ENCODE measurements around the gene PARD3. TPM values are rescaled to one million over a fixed set of nuclear protein-coding genes. Genes with fewer than 3 reads are reported as not detected.

Gene PARD3
- total and polyA plus RNA-seq, 3 donors from 2014 or later = 31.8 to 59.5 (median 49.5) TPM

DNA sequence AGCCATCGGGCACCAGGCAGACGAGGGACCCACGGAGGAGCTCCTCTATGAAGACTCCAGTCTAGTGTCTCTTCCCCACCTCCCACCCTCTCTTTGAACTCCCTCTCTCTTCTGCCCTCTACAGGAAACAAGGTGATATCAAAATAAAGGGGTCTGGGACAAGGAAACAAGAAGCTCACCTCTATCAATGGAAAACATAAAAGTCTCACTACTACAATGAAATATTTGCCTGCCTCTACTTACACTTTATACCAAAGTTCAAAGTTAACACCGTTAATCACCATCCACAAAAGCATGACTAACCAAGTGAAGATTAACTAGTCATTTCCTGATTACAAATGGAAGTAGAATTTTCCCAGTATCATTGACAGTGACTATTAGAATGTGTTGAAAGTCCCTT lies 82.2 kb downstream of the PARD3 start:
- no peak for DNase-seq
- Histone ChIP-seq H3K27me3 (no peaks in the 10 kb centered on the region), H3K27ac (no peak overlapping the region), H3K36me3 (ENCODE audit: low read depth, missing control alignments) (no peaks in the 10 kb centered on the region), H3K9me3 (no peaks in the 10 kb centered on the region), H3K4me1 (no peaks in the 10 kb centered on the region), H3K4me3 (no peak overlapping the region)
- intact Hi-C loops (cut with DNase I; ENCODE audit: low total_unique reads) = no loop called here
- TF ChIP-seq POLR2A (IDR thresholded peaks at IDR 0.05) = no peak
- TF ChIP-seq, protein P1, sequence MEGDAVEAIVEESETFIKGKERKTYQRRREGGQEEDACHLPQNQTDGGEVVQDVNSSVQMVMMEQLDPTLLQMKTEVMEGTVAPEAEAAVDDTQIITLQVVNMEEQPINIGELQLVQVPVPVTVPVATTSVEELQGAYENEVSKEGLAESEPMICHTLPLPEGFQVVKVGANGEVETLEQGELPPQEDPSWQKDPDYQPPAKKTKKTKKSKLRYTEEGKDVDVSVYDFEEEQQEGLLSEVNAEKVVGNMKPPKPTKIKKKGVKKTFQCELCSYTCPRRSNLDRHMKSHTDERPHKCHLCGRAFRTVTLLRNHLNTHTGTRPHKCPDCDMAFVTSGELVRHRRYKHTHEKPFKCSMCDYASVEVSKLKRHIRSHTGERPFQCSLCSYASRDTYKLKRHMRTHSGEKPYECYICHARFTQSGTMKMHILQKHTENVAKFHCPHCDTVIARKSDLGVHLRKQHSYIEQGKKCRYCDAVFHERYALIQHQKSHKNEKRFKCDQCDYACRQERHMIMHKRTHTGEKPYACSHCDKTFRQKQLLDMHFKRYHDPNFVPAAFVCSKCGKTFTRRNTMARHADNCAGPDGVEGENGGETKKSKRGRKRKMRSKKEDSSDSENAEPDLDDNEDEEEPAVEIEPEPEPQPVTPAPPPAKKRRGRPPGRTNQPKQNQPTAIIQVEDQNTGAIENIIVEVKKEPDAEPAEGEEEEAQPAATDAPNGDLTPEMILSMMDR (IDR thresholded peaks at IDR 0.05) = no peak
- 84 to 86% methylated on average over 4 of the region's 4 CpGs for WGBS, 2 donors

DNA sequence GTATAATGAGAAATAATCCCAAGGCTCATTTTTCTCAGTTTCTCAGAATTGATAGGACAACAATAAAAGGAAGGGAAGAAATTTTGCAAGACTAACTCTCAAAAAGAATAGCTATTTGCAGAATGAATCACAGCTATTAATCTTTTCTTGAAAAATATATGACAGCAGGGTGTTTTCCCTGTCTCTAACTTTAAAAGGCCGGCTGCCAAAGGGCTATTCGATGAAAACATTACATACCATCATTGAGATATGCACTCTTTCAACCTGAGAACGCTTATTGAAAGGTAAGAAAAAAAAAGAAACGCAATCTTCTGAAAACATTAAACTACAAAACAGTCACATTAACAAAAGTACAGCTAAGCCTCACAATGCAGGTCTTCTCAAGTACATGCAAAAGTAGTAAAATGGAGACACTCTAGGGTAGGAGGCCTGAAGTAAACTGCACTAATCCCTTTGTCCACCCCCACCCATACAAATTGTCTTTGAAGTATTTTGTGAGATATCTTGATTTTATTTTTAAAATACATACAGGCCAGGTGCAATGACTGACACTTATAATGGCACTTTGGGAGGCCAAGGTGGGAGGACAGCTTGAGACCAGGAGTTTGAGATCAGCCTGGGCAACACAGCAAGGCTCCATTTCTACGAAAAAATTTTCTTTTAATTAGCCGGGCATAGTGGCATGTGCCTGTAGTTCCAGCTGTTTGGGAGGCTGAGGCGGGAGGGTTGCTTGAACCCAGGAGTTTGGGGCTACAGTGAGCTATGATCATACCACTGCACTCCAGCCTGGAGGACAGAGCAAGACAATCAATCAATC lies 83.0 kb downstream of the PARD3 start:
- intact Hi-C loops (cut with DNase I; ENCODE audit: low total_unique reads) = no loop called here
- Histone ChIP-seq H3K4me3 (no peak overlapping the region), H3K4me1 (no peaks in the 10 kb centered on the region), H3K36me3 (ENCODE audit: low read depth, missing control alignments) (no peaks in the 10 kb centered on the region), H3K9me3 (no peaks in the 10 kb centered on the region), H3K27me3 (no peaks in the 10 kb centered on the region), H3K27ac (no peak overlapping the region)
- DNase-seq = no peak
- 79 to 80% methylated on average over 7 of the region's 7 CpGs for WGBS, 2 donors
- no peak for TF ChIP-seq POLR2A (IDR thresholded peaks at IDR 0.05)
- TF ChIP-seq, protein P1 (IDR thresholded peaks at IDR 0.05) = no peak

GRCh38 chr10:34731213-34731612 lies 83.9 kb downstream of the PARD3 start:
- Histone ChIP-seq H3K9me3 (no peaks in the 10 kb centered on the region), H3K27ac (no peak overlapping the region), H3K36me3 (ENCODE audit: low read depth, missing control alignments) (no peaks in the 10 kb centered on the region), H3K4me1 (no peaks in the 10 kb centered on the region), H3K4me3 (no peak overlapping the region), H3K27me3 (no peaks in the 10 kb centered on the region)
- TF ChIP-seq POLR2A (IDR thresholded peaks at IDR 0.05) = no peak
- TF ChIP-seq, protein P1 (IDR thresholded peaks at IDR 0.05) = no peak
- DNase-seq = no peak
- WGBS, 2 donors = 89 to 91% methylated on average over 2 of the region's 2 CpGs
- intact Hi-C loops (cut with DNase I; ENCODE audit: low total_unique reads) = no loop called here

DNA sequence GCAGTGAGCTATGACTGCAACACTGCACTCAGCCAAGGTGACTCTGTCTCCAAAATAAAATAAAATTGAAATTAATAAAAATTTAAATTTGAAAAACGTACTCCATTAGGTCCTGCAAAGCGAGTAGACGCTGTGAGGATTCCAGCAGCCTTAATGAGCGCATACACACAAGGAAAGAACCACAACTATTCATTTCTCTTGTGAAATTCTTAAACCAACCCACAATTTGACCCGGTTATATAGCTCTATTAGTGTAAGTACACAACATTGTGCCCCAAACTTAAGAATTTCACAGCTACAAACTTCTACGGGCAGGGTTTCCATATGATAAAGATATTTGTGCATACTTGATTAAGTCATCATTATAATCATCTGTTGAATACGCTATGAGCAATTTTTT lies 84.4 kb downstream of the PARD3 start:
- intact Hi-C loops (cut with DNase I; ENCODE audit: low total_unique reads) = no loop called here
- Histone ChIP-seq H3K4me1 (no peaks in the 10 kb centered on the region), H3K9me3 (no peaks in the 10 kb centered on the region), H3K27ac (no peak overlapping the region), H3K4me3 (no peak overlapping the region), H3K27me3 (no peaks in the 10 kb centered on the region), H3K36me3 (ENCODE audit: low read depth, missing control alignments) (no peaks in the 10 kb centered on the region)
- 96 to 97% methylated on average over 7 of the region's 7 CpGs for WGBS, 2 donors
- TF ChIP-seq, protein P1 (IDR thresholded peaks at IDR 0.05) = no peak
- TF ChIP-seq POLR2A (IDR thresholded peaks at IDR 0.05) = no peak
- no peak for DNase-seq

GRCh38 chr10:34729619-34730018 lies 85.5 kb downstream of the PARD3 start:
- 50 to 51% methylated on average over 5 of the region's 5 CpGs for WGBS, 2 donors
- H3K4me3 ChIP-seq = no peak overlapping the region
- H3K36me3 ChIP-seq (ENCODE audit: low read depth, missing control alignments) = no peaks in the 10 kb centered on the region
- intact Hi-C loops (cut with DNase I; ENCODE audit: low total_unique reads) = no loop called here
- TF ChIP-seq POLR2A (IDR thresholded peaks at IDR 0.05) = no peak
- TF ChIP-seq, protein P1 (IDR thresholded peaks at IDR 0.05) = no peak
- H3K4me1 ChIP-seq = no peaks in the 10 kb centered on the region
- DNase-seq = no peak
- H3K27me3 ChIP-seq = no peaks in the 10 kb centered on the region
- no peaks in the 10 kb centered on the region for H3K9me3 ChIP-seq
- no peak overlapping the region for H3K27ac ChIP-seq
